ENCODE results near the gene KRT72.
"Not testable (repeated sequence)": the region's sequence is repeated elsewhere in the genome, so short reads cannot be mapped to it uniquely, and the experiment has no call there.

The KRT72 gene

DNA sequence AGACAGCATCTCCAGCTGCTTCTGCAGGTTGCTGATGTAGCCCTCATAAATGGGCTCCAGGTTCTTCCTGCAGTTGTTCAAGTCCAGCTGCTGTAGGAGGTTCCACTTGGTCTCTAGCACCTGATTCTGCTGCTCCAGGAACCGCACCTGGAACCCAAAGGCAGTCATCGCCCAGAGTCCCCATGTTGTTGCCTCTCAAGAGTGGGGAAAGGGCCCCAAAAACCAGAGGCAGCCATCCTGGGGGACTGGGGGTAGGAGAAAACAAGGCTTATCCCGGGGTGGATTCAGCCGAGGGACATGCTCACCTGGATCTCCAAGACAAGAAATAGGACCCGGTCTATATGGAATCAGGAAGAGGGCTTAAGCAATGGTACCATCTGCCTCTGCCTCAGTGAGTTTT, 2.3 kb downstream of the KRT72 start:
- no peak for DNase-seq (ENCODE audit: low spot score)
- TF ChIP-seq, protein P1, sequence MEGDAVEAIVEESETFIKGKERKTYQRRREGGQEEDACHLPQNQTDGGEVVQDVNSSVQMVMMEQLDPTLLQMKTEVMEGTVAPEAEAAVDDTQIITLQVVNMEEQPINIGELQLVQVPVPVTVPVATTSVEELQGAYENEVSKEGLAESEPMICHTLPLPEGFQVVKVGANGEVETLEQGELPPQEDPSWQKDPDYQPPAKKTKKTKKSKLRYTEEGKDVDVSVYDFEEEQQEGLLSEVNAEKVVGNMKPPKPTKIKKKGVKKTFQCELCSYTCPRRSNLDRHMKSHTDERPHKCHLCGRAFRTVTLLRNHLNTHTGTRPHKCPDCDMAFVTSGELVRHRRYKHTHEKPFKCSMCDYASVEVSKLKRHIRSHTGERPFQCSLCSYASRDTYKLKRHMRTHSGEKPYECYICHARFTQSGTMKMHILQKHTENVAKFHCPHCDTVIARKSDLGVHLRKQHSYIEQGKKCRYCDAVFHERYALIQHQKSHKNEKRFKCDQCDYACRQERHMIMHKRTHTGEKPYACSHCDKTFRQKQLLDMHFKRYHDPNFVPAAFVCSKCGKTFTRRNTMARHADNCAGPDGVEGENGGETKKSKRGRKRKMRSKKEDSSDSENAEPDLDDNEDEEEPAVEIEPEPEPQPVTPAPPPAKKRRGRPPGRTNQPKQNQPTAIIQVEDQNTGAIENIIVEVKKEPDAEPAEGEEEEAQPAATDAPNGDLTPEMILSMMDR (conservative IDR thresholded peaks at IDR 0.05; ENCODE audit: low read depth) = no peak
- POLR2A ChIA-PET (ENCODE audit: low non-redundant PET) = no interaction called here
- CTCF ChIA-PET = interaction anchor here (0.6 to 0.8 kb wide), 2 partner anchors 177 to 281 kb away, joined by 4 to 6 read pairs; no protein-coding TSS in a partner anchor
- H3K27ac ChIP-seq = no peak overlapping the region

DNA sequence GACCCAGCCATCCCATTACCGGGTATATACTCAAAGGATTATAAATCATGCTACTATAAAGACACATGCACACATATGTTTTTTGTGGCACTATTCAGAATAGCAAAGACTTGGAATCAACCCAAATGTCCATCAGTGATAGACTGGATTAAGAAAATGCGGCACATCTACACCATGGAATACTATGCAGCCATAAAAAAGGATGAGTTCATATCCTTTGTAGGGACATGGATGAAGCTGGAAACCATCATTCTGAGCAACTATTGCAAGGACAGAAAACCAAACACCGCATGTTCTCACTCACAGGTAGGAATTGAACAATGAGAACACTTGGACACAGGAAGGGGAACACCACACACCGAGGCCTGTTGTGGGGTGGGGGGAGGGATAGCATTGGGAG, 7.0 kb downstream of the KRT72 start:
- CTCF ChIA-PET; H3K27ac ChIP-seq; DNase-seq (ENCODE audit: low spot score); POLR2A ChIA-PET (ENCODE audit: low non-redundant PET): not testable (repeated sequence)

DNA sequence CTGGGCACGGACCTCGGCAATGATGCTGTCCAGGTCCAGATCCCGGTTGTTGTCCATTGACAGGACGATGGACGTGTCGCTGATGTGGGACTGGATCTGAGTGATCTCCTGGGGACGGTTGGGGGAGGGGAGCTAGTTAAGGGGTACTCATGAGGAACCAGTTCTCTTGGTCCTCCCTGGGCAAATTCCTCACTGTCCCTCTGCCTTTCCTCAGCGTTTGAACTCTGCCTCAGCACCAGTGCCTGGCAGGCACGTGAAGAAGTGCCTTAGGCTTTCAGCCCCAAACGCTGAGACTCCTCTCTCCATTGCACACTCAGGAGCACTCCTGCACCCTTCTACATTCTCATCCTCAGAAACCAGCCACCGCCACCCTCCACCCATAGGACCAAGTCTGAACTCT, 9.7 kb downstream of the KRT72 start:
- DNase-seq (ENCODE audit: low spot score) = no peak
- ChIA-PET POLR2A (ENCODE audit: low non-redundant PET) (no interaction called here), CTCF (no interaction called here)

GRCh38 chr12:52590021-52590420, 11.2 kb downstream of the KRT72 start:
- H3K27ac ChIP-seq = no peak overlapping the region
- TF ChIP-seq, protein P1 (conservative IDR thresholded peaks at IDR 0.05; ENCODE audit: low read depth) = no peak
- ChIA-PET POLR2A (ENCODE audit: low non-redundant PET) (no interaction called here), CTCF (interaction anchor here (1.1 kb wide), 1 partner anchor 275 kb away, joined by 7 read pairs; no protein-coding TSS in a partner anchor)
- no peak for DNase-seq (ENCODE audit: low spot score)

More for the DNA sequence above, 9.7 kb downstream of the KRT72 start:
- H3K27ac ChIP-seq = no peak overlapping the region
- TF ChIP-seq, protein P1 (conservative IDR thresholded peaks at IDR 0.05; ENCODE audit: low read depth) = no peak

- POLR2A ChIA-PET (ENCODE audit: low non-redundant PET) = no interaction called here
- H3K27ac ChIP-seq = no peak overlapping the region
- DNase-seq (ENCODE audit: low spot score) = no peak
- TF ChIP-seq, protein P1 (conservative IDR thresholded peaks at IDR 0.05; ENCODE audit: low read depth) = no peak
- CTCF ChIA-PET = interaction anchor here (0.6 kb wide), 1 partner anchor 430 kb away, joined by 3 read pairs; no protein-coding TSS in a partner anchor
These were observed 13.7 kb downstream of the KRT72 start for GRCh38 chr12:52587563-52587962.

DNA sequence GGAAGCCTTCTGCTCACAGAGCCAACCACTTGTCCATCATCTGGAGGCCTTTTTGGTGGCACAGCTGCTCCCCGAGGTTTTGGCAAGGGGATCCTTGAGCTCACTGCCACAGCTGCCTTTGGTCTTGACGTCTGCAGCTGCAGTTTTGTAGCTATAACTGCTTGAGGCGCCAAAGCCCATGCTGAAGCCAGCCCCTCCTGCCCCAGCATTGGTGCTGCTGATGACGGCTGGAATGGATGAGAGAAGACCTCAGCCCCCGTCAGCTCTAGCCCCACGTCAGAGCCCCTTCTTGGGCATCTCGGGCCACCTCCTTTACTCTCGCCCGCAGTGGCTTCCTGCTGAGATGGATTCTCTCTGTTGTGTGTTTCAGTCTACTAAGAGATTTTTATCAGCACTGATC, 15.3 kb downstream of the KRT72 start:
- TF ChIP-seq, protein P1 (conservative IDR thresholded peaks at IDR 0.05; ENCODE audit: low read depth) = no peak
- no peak for DNase-seq (ENCODE audit: low spot score)
- H3K27ac ChIP-seq = no peak overlapping the region
- ChIA-PET CTCF (interaction anchor here (2.5 kb wide), 1 partner anchor 294 kb away, joined by 12 read pairs; no protein-coding TSS in a partner anchor), POLR2A (ENCODE audit: low non-redundant PET) (no interaction called here)

DNA sequence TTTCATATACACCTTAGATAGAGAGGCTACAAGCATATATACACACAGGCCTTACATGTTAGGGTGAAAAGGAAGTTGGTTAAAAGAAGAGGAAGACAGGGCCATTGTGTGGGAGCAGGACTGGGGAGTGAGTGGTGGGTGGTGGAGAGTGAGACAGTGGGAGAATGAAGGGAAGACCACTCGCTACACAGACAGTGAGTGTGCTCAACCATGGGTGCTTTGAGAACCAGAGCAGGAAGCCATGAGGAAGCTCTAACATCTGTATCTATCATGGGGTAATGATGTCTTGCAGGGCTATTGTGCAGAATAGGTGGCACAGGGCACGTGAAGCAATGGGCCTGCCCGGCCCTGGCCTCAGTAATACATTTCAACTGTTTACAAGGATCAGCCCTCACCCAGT, 16.2 kb downstream of the KRT72 start:
- ChIA-PET CTCF (interaction anchor here (2.5 kb wide), 1 partner anchor 294 kb away, joined by 12 read pairs; no protein-coding TSS in a partner anchor), POLR2A (ENCODE audit: low non-redundant PET) (no interaction called here)
- H3K27ac ChIP-seq = no peak overlapping the region
- no peak for DNase-seq (ENCODE audit: low spot score)
- TF ChIP-seq, protein P1 (conservative IDR thresholded peaks at IDR 0.05; ENCODE audit: low read depth) = no peak

All from RWPE1 (cell line).